Pons (tissue), 1 donor: ENCODE measurements around the gene MRPS15.
"Not testable (repeated sequence)": the region's sequence is repeated elsewhere in the genome, so short reads cannot be mapped to it uniquely, and the experiment has no call there.

Source experiments
- DNase-seq: peaks from one replicate; pipeline ENCODE4 v3.0.0-alpha.2; 2016; ENCODE audit warnings: low spot score

Gene MRPS15

GRCh38 chr1:36463803-36464604, at the start of gene MRPS15:
Gene MRPS15 (minus strand): TSS chr1:36464384. CDS start chr1:36464275, 109 bp downstream.
- DNase-seq: peak; percentile 95

- DNase-seq: no peak
Observed at GRCh38 chr1:36512842-36513241, 48.7 kb upstream of the MRPS15 start.

GRCh38 chr1:36511804-36512798, 47.9 kb upstream of the MRPS15 start:
- DNase-seq: no peak

DNA sequence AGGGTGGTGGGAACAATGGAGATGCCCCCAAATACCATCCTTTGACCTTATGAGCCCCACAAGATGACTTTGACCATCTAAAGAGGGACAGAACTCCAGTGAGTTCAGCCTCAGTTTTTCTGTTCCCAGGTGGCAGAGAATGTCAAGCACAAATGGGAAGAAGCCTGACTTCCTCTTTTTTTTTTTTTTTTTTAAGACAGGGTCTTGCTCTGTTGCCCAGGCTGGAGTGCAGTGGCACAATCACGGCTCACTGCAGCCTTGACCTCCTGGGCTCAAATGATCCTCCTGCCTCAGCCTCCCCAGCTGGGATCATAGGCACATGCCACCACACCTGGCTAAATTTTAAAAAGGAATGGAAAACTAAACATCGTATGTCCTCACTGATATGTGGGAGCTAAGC, 47.0 kb upstream of the MRPS15 start:
- DNase-seq: not testable (repeated sequence)

- DNase-seq: no peak
Observed at GRCh38 chr1:36510418-36510817, 46.2 kb upstream of the MRPS15 start.

- DNase-seq: no peak
Observed at GRCh38 chr1:36508257-36508656, 44.1 kb upstream of the MRPS15 start.

DNA sequence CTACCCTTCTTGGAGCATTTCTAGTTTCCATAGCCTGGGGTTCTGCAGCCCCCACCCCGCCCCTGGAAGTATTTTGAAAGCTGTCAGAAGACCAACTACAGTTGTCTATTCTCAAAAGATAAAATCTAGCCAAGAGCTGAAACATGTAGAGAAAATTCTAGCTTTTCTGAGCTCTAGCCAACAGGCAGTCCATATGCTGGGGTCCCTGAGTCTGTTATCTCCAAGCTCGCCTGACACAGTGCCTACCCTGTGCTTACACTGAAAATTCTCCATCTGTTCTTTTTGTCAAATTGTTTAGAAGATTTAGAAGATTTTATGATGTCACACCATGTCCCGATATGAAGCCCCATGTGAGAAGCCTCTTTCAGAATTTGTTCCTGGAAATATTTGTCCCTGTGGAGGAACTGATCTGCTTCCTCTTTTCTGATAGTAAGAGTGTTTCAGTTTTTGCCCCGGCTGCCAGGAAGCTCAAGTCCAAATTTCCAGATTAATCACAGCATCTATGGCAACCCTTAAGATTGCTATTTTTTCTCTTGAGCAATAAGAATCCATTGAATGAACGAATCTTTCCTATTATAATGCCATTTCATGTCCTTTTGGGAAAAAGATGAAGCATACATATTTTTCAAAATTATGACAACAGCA, 42.2 kb upstream of the MRPS15 start:
- no peak for DNase-seq

DNA sequence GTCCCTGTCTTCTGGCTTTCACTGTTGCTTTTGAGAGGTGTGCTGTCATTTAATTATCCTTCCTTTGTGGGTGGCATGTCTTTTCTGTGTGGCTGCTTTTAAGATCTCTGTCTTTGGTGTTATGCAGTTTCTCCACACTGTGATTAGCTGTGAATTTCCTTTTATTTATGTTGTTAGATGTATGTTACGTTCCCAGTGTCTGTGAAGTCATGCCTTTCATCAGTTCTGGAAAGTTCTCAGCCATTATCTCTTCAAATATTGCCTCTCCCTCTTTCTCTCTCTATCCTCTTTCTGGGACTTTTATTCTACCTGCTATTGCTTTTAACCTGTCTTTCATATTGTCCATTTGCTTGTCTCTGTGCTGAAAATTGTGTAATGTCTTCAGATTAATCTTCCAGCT, 39.5 kb upstream of the MRPS15 start:
- DNase-seq: no peak

DNA sequence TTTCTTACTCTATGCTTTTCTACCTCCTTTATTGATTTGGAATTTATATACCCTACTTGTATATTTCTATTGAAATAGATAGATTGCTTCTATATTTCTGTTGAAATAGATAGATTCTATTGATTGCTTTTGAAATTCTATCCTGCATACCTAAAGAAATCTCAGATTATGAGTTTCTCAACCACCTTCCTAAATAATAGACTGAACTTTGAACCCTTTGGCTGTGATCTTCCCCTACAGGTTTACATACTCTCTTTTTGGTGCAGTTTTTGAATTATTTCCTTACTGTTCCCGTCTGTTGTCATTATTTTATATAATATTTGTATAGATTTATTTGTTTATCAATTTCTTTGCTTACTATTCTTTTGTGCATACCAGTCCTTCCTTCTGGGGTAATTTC, 39.0 kb upstream of the MRPS15 start:
- DNase-seq: no peak

- no peak for DNase-seq
Observed at GRCh38 chr1:36502616-36503015, 38.4 kb upstream of the MRPS15 start.

DNA sequence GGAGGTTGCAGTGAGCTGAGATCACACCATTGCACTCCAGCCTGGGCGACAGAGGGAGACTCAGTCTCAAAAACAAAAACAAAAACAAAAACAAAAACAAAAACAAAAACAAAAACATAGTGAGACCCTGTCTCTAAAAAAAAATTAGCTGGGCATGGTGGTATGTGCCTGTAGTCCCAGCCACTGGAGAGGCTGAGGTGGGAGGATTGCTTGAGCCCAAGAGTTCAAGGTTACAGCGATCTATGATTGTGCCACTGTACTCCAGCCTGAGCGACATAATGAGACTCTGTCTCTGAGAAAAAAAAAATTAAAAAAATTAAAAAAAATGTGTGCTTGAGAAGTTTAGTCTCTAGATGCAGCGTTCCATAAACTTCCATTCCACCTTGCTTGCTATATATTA, 37.7 kb upstream of the MRPS15 start:
- not testable (repeated sequence) for DNase-seq

DNA sequence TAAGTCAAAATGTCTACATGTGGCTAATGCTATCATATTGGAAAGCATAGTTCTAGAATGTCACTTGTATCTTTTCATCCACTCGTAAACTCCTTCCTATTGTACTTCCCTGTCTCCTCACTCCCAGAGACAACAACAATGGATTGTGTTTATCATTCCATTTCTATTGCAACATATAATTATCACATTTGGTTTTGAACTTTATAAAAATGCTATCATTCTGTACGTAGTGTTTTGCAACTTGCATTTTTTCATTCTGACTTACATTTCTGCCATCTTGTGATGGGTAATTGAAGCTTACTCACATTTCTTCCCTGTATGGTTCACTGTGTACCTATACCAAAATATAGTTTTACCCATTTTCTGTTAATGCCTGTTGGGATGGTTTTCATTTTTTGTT, 33.0 kb upstream of the MRPS15 start:
- no peak for DNase-seq

- no peak for DNase-seq
Observed at GRCh38 chr1:36494971-36495370, 30.8 kb upstream of the MRPS15 start.

DNA sequence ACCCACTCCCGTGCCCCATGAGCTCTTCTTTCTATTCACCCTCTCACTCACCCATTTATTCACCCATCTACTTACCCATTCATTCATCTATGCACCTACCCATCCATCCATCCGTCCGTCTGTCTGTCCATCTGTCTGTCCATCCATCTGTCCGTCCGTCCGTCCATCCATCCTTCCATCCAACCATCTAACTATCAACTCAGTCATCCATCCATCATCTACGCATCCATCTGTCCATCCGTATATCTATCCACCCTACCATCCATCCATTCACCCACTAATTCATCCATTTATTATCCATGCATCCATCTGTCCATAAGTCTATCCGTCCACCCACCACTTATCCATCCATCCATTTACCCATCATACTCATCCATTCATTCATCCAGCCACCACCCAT, 29.3 kb upstream of the MRPS15 start:
- DNase-seq: no peak

DNA sequence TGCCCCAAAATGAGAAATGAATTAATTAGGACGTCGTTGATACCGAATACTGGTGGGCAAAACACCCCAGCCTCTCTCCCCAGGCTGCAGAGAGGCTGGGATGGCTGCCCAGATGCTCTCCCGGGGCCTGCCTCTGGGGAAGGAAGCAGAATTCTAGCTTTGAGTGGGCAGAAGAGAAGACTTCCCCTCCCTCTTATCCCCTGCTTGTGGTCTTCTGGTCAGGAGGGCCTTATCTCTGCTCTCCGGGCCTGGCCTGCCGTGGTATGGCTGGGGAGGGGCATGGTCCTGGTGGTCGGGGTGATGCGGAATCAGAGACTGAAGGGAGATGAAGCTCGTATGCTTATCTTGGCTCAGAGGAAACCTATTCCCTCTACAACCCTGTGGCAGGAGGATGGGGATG, 28.3 kb upstream of the MRPS15 start:
- no peak for DNase-seq

- not testable (repeated sequence) for DNase-seq
Observed at GRCh38 chr1:36489258-36490051, 25.3 kb upstream of the MRPS15 start.

DNA sequence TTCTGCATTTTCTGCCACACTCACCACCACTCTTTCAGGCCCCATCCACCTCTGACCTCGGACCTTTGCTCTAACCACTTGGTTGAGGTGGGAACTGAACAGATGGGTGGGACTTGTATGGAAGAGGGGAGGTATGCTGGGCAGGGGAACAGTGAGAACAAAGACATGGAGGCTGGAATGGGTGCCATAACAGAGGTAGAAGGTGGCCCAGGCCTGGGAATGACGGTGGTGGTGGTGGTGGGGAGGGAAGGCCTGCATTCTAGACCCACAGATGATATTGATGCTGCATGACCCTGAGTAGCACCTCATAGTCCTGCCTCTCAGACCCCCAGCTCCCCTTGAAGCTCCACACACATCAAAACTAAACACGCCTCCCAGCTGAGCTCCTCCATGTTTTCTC, 23.7 kb upstream of the MRPS15 start:
- no peak for DNase-seq

DNA sequence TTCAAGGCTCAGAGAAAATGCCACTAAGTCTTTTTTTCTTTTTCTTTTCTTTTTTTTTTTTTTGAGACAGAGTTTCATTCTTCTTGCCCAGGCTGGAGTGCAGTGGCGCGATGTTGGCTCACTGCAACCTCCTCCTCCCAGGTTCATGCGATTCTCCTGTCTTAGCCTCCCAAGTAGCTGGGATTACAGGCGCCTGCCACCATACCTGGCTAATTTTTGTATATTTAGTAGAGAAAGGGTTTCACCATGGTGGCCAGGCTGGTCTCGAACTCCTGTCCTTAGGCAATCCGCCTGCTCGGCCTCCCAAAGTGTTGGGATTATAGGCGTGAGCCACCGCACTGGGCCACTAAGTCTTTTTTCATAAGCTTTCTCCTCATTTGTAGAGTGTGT, 23.1 kb upstream of the MRPS15 start:
- DNase-seq: not testable (repeated sequence)

DNA sequence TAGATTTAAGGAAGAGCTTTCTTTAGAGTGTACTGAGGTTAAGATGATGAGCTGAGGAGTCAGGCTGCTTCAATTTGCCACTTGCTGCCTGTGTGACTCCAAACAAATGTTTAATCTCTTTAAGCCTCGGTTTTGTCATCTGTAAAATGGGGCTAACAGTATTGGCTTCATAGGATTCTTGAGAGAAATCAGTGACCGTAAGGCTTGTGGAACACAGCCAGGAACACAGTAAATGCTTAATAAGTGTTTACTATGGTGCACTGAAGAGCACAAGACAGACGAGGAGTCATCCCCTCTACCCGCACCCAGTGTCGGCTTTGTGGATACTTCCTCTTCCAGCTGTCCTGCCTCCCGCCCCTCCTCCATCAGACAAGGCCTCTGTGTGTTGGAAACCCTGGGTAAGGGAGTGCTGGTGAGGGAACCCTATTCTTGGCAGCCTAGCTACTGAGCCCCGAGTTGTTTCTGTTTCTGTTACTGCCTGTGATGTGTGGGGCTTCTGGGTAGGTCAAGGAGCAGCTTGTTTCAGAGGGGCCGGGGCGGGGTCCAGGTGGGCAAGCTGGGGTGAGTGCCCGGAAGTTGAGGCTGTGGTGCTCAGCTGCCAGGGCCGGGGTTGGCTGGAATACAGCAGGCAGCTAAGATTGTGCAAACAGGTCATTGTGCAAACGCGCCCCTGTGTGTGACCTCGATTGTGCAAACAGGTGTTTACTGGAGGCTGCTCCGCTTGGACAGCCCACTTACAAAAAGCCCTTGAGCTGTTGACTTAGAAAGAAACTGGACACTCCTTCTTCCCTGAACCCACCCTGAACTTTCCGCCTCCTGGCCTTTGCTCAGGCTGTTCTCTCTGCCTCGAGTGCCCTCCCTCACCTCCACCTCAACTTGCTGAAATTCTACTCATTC, 22.5 kb upstream of the MRPS15 start:
- peak; percentile 84 for DNase-seq

DNA sequence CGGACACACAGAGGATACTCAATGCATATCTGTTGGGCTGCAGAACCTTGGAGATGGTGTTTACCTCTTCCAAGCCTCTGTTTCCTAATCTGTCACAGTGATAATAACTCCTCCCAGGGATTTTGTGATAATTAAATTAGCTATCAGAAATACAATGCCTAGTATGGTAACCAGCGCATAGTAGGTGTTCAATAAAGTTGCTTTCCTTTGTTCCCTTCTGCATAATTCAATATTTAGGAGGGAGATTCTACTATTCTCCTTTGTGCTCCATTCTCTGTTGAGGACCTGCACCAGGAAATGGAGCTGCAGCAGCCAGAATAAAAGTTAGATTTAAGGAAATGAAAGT, 21.9 kb upstream of the MRPS15 start:
- DNase-seq: no peak

DNA sequence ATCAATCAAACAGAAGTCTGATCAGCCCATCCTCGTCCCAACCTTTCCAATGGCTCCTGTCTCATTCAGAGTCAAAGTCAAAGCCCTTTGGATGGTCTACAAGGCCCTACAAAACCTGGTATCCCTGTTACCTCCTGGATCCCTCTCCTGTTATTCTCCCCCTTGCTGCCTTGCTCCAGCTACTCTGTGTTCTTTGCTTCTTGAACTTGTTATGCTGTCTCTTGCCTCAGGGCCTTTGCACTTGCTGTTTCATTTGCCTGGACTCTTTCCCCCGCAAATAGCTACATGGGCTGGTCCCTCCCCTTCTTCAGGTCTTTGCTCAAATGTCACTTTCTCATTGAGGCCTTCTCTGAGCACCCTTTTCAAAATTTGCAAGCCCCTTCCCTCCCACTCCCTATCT, 19.9 kb upstream of the MRPS15 start:
- DNase-seq: no peak
